GM23338 (cell line): ENCODE measurements around the gene ZBTB46. TPM values are rescaled to one million over a fixed set of nuclear protein-coding genes. Genes with fewer than 3 reads are reported as not detected.

Experiments used
- ATAC-seq: fragments of 200-7000 bp; cut with Tn5 transposase; 3 replicates; pipeline ENCODE4 v1.9.1; 2020
- DNase-seq: peaks from one replicate; pipeline ENCODE4 v3.0.0-alpha.2; 2015; ENCODE audit warnings: low spot score
- H2AFZ ChIP-seq: fragments of 200-600 bp; sonication (generic); 2 replicates; pipeline ENCODE4 v1.8.0; 2016; ENCODE audit warnings: antibody characterized with exemption, mild to moderate bottlenecking, moderate library complexity
- H3F3A ChIP-seq: fragments of 200-600 bp; sonication (generic); replicated peaks from 2 replicates; pipeline ENCODE4 v1.8.0; 2017; ENCODE audit warnings: antibody characterized with exemption, mixed run types, low read depth
- H3K27ac ChIP-seq: fragments of 200-600 bp; sonication (generic); 2 replicates; pipeline ENCODE4 v1.6.1; 2016; ENCODE audit warnings: low read depth
- H3K27me3 ChIP-seq: fragments of 200-600 bp; sonication (generic); 2 replicates; pipeline ENCODE4 v1.8.0; 2016; ENCODE audit warnings: mild to moderate bottlenecking, mixed run types, moderate library complexity; ENCODE audit not compliant: insufficient read depth
- H3K36me3 ChIP-seq: fragments of 200-600 bp; sonication (generic); 2 replicates; pipeline ENCODE4 v1.8.0; 2016; ENCODE audit warnings: mild to moderate bottlenecking; ENCODE audit not compliant: insufficient read depth
- H3K4me1 ChIP-seq: fragments of 200-600 bp; sonication (generic); 2 replicates; pipeline ENCODE4 v1.8.0; 2016; ENCODE audit warnings: mild to moderate bottlenecking, moderate library complexity; ENCODE audit not compliant: insufficient read depth
- H3K4me2 ChIP-seq: fragments of 200-600 bp; sonication (generic); 2 replicates; pipeline ENCODE4 v1.7.1; 2017; ENCODE audit warnings: mixed run types
- H3K4me3 ChIP-seq: fragments of 200-600 bp; sonication (generic); 2 replicates; pipeline ENCODE4 v1.6.1; 2016; ENCODE audit warnings: mixed run types
- H3K79me2 ChIP-seq: fragments of 200-600 bp; sonication (generic); replicated peaks from 2 replicates; pipeline ENCODE4 v1.8.0; 2017; ENCODE audit warnings: mild to moderate bottlenecking; ENCODE audit not compliant: insufficient read depth
- H3K9me2 ChIP-seq: fragments of 200-600 bp; sonication (generic); 2 replicates; pipeline ENCODE4 v1.8.0; 2017; ENCODE audit not compliant: insufficient read depth
- H4K20me1 ChIP-seq: fragments of 200-600 bp; sonication (generic); replicated peaks from 2 replicates; pipeline ENCODE4 v1.8.0; 2017; ENCODE audit warnings: mild to moderate bottlenecking; ENCODE audit not compliant: insufficient read depth
- H3K27ac Mint-ChIP-seq: 2 replicates; pipeline ENCODE4 v1.8.0; 2020; ENCODE audit warnings: inconsistent platforms, mild to moderate bottlenecking, moderate library complexity, mixed read lengths
- H3K27me3 Mint-ChIP-seq: 3 replicates; pipeline ENCODE4 v1.8.0; 2022; ENCODE audit warnings: low read depth, mild to moderate bottlenecking, moderate library complexity, mixed read lengths, inconsistent platforms; ENCODE audit not compliant: insufficient read depth, poor library complexity
- H3K36me3 Mint-ChIP-seq: 3 replicates; pipeline ENCODE4 v1.8.0; 2021; ENCODE audit warnings: low read depth, mild to moderate bottlenecking, inconsistent platforms, moderate library complexity, mixed read lengths
- H3K4me1 Mint-ChIP-seq: 3 replicates; pipeline ENCODE4 v1.8.0; 2020; ENCODE audit warnings: mild to moderate bottlenecking, inconsistent platforms, mixed read lengths
- H3K4me3 Mint-ChIP-seq: 3 replicates; pipeline ENCODE4 v1.8.0; 2021; ENCODE audit warnings: moderate library complexity, mild to moderate bottlenecking, inconsistent platforms, mixed read lengths
- H3K9me3 Mint-ChIP-seq: 3 replicates; pipeline ENCODE4 v1.8.0; 2020; ENCODE audit warnings: moderate library complexity, mild to moderate bottlenecking, inconsistent platforms, mixed read lengths
- CREB1 ChIP-seq: fragments of 250-450 bp; sonication (Bioruptor Pico); IDR thresholded peaks from 2 replicates; pipeline ENCODE4 v1.5.0; 2020; ENCODE audit warnings: low read depth, mild to moderate bottlenecking, moderate library complexity
- ETS1 ChIP-seq: IDR thresholded peaks from 2 replicates; pipeline ENCODE4 v1.6.1; 2016; ENCODE audit warnings: antibody characterized with exemption
- EZH2 ChIP-seq: fragments of 200-600 bp; sonication (generic); IDR thresholded peaks from one replicate; pipeline ENCODE4 v1.8.0; 2017; ENCODE audit warnings: antibody characterized with exemption, mild to moderate bottlenecking, low read depth; ENCODE audit not compliant: unreplicated experiment
- EZH2phosphoT487 ChIP-seq: fragments of 200-600 bp; sonication (generic); IDR thresholded peaks from one replicate; pipeline ENCODE4 v1.8.1; 2018; ENCODE audit warnings: antibody characterized with exemption; ENCODE audit not compliant: unreplicated experiment
- JUNB ChIP-seq: IDR thresholded peaks from one replicate; pipeline ENCODE4 v1.6.1; 2016; ENCODE audit warnings: antibody characterized with exemption; ENCODE audit not compliant: unreplicated experiment
- NANOG ChIP-seq: IDR thresholded peaks from 2 replicates; pipeline ENCODE4 v1.6.1; 2016; ENCODE audit warnings: antibody characterized with exemption, borderline replicate concordance
- POLR2AphosphoS5 ChIP-seq: IDR thresholded peaks from 2 replicates; pipeline ENCODE4 v1.6.1; 2016; ENCODE audit warnings: antibody characterized with exemption, low read depth
- STAT1 ChIP-seq: IDR thresholded peaks from one replicate; pipeline ENCODE4 v1.6.1; 2016; ENCODE audit warnings: antibody characterized with exemption; ENCODE audit not compliant: unreplicated experiment
- ZNF114 ChIP-seq: fragments of 250-450 bp; sonication (Bioruptor Pico); IDR thresholded peaks from 2 replicates; pipeline ENCODE4 v1.5.0; 2020; ENCODE audit warnings: mild to moderate bottlenecking, moderate library complexity
- ZNF331 ChIP-seq: fragments of 250-450 bp; sonication (Bioruptor Pico); IDR thresholded peaks from 2 replicates; pipeline ENCODE4 v1.5.0; 2020; ENCODE audit warnings: low read depth, mild to moderate bottlenecking, moderate library complexity
- polyA plus RNA-seq: library from polyadenylated mRNA; unstranded; fragments of >200 nt; fragmentation: Nextera tagmentation; extraction: Ambion mirVana; gene quantifications from 2 replicates; pipeline ENCODE4 v1.2.1, GENCODE V29; 2016
- total RNA-seq: library from RNA; depleted of rRNA; stranded (reverse); fragments of >200 nt; shearing (Covaris generic); gene quantifications from 2 replicates; pipeline ENCODE4 v1.2.3, GENCODE V29; 2014
- TF ChIP-seq, protein P1 (sequence below): IDR thresholded peaks from one replicate; pipeline ENCODE4 v1.6.1; 2018; ENCODE audit warnings: antibody characterized with exemption; ENCODE audit not compliant: unreplicated experiment
- TF ChIP-seq, protein P2 (sequence below): fragments of 250-450 bp; sonication (Bioruptor Pico); IDR thresholded peaks from 2 replicates; pipeline ENCODE4 v1.5.0; 2020; ENCODE audit warnings: mild to moderate bottlenecking, moderate library complexity
- TF ChIP-seq, protein P3 (sequence below), 2 experiments: fragments of 200-600 bp in 1 of 2; sonication (generic) in 1 of 2; conservative IDR thresholded peaks; 2 replicates each; pipeline versions ENCODE4 v1.5.1 to v1.6.1; 2016 to 2017; ENCODE audit warnings: antibody characterized with exemption in 2 of 2, low read depth in 2 of 2, mild to moderate bottlenecking in 2 of 2, moderate library complexity in 1 of 2

The ZBTB46 gene
- total and polyA plus RNA-seq, 2 experiments from 2014 or later: 3.2 to 26.9 TPM

DNA sequence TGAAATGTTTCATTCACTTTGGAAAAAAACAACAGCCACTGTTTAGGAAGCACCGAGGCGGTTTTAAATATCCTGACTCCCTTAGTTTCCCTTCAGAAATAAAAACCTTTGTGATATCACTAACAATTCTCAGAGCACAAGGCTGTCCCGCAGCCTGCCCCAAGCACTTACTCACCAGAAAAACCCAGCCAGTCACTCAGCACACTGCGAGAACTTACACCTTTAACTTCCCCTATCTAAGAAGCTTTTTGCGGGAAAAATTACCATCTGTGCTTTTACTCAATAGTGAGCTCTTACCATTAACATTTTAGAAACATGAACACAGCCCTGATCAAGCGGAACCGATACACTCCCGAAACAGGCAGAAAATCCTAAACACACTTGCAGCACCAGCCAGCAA, 9.3 kb downstream of the ZBTB46 start:
- TF ChIP-seq JUNB (no peak), CREB1 (no peak), STAT1 (no peak), POLR2AphosphoS5 (no peak), ZNF331 (no peak), EZH2phosphoT487 (no peak), EZH2 (no peak), ZNF114 (CRISPR knock-in tag) (no peak), ETS1 (no peak), NANOG (no peak)
- TF ChIP-seq, protein P1, sequence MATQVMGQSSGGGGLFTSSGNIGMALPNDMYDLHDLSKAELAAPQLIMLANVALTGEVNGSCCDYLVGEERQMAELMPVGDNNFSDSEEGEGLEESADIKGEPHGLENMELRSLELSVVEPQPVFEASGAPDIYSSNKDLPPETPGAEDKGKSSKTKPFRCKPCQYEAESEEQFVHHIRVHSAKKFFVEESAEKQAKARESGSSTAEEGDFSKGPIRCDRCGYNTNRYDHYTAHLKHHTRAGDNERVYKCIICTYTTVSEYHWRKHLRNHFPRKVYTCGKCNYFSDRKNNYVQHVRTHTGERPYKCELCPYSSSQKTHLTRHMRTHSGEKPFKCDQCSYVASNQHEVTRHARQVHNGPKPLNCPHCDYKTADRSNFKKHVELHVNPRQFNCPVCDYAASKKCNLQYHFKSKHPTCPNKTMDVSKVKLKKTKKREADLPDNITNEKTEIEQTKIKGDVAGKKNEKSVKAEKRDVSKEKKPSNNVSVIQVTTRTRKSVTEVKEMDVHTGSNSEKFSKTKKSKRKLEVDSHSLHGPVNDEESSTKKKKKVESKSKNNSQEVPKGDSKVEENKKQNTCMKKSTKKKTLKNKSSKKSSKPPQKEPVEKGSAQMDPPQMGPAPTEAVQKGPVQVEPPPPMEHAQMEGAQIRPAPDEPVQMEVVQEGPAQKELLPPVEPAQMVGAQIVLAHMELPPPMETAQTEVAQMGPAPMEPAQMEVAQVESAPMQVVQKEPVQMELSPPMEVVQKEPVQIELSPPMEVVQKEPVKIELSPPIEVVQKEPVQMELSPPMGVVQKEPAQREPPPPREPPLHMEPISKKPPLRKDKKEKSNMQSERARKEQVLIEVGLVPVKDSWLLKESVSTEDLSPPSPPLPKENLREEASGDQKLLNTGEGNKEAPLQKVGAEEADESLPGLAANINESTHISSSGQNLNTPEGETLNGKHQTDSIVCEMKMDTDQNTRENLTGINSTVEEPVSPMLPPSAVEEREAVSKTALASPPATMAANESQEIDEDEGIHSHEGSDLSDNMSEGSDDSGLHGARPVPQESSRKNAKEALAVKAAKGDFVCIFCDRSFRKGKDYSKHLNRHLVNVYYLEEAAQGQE: no peak
- TF ChIP-seq, protein P2, sequence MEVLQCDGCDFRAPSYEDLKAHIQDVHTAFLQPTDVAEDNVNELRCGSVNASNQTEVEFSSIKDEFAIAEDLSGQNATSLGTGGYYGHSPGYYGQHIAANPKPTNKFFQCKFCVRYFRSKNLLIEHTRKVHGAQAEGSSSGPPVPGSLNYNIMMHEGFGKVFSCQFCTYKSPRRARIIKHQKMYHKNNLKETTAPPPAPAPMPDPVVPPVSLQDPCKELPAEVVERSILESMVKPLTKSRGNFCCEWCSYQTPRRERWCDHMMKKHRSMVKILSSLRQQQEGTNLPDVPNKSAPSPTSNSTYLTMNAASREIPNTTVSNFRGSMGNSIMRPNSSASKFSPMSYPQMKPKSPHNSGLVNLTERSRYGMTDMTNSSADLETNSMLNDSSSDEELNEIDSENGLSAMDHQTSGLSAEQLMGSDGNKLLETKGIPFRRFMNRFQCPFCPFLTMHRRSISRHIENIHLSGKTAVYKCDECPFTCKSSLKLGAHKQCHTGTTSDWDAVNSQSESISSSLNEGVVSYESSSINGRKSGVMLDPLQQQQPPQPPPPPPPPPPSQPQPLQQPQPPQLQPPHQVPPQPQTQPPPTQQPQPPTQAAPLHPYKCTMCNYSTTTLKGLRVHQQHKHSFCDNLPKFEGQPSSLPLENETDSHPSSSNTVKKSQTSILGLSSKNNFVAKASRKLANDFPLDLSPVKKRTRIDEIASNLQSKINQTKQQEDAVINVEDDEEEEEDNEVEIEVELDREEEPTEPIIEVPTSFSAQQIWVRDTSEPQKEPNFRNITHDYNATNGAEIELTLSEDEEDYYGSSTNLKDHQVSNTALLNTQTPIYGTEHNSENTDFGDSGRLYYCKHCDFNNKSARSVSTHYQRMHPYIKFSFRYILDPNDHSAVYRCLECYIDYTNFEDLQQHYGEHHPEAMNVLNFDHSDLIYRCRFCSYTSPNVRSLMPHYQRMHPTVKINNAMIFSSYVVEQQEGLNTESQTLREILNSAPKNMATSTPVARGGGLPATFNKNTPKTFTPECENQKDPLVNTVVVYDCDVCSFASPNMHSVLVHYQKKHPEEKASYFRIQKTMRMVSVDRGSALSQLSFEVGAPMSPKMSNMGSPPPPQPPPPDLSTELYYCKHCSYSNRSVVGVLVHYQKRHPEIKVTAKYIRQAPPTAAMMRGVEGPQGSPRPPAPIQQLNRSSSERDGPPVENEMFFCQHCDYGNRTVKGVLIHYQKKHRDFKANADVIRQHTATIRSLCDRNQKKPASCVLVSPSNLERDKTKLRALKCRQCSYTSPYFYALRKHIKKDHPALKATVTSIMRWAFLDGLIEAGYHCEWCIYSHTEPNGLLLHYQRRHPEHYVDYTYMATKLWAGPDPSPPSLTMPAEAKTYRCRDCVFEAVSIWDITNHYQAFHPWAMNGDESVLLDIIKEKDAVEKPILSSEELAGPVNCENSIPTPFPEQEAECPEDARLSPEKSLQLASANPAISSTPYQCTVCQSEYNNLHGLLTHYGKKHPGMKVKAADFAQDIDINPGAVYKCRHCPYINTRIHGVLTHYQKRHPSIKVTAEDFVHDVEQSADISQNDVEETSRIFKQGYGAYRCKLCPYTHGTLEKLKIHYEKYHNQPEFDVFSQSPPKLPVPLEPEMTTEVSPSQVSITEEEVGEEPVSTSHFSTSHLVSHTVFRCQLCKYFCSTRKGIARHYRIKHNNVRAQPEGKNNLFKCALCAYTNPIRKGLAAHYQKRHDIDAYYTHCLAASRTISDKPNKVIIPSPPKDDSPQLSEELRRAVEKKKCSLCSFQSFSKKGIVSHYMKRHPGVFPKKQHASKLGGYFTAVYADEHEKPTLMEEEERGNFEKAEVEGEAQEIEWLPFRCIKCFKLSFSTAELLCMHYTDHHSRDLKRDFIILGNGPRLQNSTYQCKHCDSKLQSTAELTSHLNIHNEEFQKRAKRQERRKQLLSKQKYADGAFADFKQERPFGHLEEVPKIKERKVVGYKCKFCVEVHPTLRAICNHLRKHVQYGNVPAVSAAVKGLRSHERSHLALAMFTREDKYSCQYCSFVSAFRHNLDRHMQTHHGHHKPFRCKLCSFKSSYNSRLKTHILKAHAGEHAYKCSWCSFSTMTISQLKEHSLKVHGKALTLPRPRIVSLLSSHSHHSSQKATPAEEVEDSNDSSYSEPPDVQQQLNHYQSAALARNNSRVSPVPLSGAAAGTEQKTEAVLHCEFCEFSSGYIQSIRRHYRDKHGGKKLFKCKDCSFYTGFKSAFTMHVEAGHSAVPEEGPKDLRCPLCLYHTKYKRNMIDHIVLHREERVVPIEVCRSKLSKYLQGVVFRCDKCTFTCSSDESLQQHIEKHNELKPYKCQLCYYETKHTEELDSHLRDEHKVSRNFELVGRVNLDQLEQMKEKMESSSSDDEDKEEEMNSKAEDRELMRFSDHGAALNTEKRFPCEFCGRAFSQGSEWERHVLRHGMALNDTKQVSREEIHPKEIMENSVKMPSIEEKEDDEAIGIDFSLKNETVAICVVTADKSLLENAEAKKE (CRISPR knock-in tag): no peak
- TF ChIP-seq, protein P3, sequence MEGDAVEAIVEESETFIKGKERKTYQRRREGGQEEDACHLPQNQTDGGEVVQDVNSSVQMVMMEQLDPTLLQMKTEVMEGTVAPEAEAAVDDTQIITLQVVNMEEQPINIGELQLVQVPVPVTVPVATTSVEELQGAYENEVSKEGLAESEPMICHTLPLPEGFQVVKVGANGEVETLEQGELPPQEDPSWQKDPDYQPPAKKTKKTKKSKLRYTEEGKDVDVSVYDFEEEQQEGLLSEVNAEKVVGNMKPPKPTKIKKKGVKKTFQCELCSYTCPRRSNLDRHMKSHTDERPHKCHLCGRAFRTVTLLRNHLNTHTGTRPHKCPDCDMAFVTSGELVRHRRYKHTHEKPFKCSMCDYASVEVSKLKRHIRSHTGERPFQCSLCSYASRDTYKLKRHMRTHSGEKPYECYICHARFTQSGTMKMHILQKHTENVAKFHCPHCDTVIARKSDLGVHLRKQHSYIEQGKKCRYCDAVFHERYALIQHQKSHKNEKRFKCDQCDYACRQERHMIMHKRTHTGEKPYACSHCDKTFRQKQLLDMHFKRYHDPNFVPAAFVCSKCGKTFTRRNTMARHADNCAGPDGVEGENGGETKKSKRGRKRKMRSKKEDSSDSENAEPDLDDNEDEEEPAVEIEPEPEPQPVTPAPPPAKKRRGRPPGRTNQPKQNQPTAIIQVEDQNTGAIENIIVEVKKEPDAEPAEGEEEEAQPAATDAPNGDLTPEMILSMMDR (conservative IDR thresholded peaks at IDR 0.05; ENCODE audit: low read depth in 2 of 2): no peak
- Histone ChIP-seq H3K79me2 (peaks cover 72% of the 10 kb centered on the region), H2AFZ (no peak overlapping the region), H4K20me1 (peaks cover 30% of the 10 kb centered on the region), H3K9me2 (no peaks in the 10 kb centered on the region), H3K27ac (no peak overlapping the region), H3K27me3 (no peaks in the 10 kb centered on the region), H3K4me3 (no peak overlapping the region), H3K4me1 (no peaks in the 10 kb centered on the region), H3F3A (peaks cover 17% of the 10 kb centered on the region; the same call in 1 of the 2 replicates), H3K36me3 (no peaks in the 10 kb centered on the region), H3K4me2 (no peak overlapping the region)
- DNase-seq (no peak), ATAC-seq (no peak)
- Mint-ChIP-seq H3K4me1 (peaks cover 21% of the 10 kb centered on the region), H3K27ac (no peak overlapping the region), H3K36me3 (no peaks in the 10 kb centered on the region; the same call in 2 of the 3 replicates), H3K9me3 (no peaks in the 10 kb centered on the region), H3K4me3 (no peak overlapping the region), H3K27me3 (peaks cover 16% of the 10 kb centered on the region)
